ENCODE measurements around the gene PEX11G.

GRCh38 chr19:7454998-7455397, 33.8 kb downstream of the PEX11G start:
- TF ChIP-seq SUZ12 (IDR thresholded peaks at IDR 0.05; ENCODE audit: extremely low read depth, insufficient read depth, insufficient read length) (no peak), YY1 (IDR thresholded peaks at IDR 0.05; ENCODE audit: insufficient read depth, insufficient read length) (no peak), ZNF274 (IDR thresholded peaks at IDR 0.05; ENCODE audit: low read depth, low read length) (no peak)

All from NT2/D1 (cell line).